Measurements from ENCODE around the gene EIF3CL.
"Not testable (repeated sequence)": the region's sequence is repeated elsewhere in the genome, so short reads cannot be mapped to it uniquely, and the experiment has no call there.

The EIF3CL gene

GRCh38 chr16:28403220-28404072 lies at the start of gene EIF3CL:
EIF3CL (minus strand) TSS chr16:28403841; CDS start chr16:28403618, 223 bp downstream.
- not testable (repeated sequence) for H3K4me1 ChIP-seq (ENCODE audit: control insufficient read depth, insufficient read depth, low read length); H3K4me3 ChIP-seq (ENCODE audit: low read length); H3K36me3 ChIP-seq (ENCODE audit: control insufficient read depth, insufficient read depth, low read length); H3K9me3 ChIP-seq (ENCODE audit: control insufficient read depth, low read length); H3K27me3 ChIP-seq (ENCODE audit: control insufficient read depth, insufficient read depth, low read length); H3K9ac ChIP-seq (ENCODE audit: low read length)

GRCh38 chr16:28447081-28447480 lies 43.4 kb upstream of the EIF3CL start:
- not testable (repeated sequence) for H3K36me3 ChIP-seq (ENCODE audit: control insufficient read depth, insufficient read depth, low read length); H3K4me3 ChIP-seq (ENCODE audit: low read length); H3K27me3 ChIP-seq (ENCODE audit: control insufficient read depth, insufficient read depth, low read length); H3K9me3 ChIP-seq (ENCODE audit: control insufficient read depth, low read length); H3K9ac ChIP-seq (ENCODE audit: low read length); H3K4me1 ChIP-seq (ENCODE audit: control insufficient read depth, insufficient read depth, low read length)

DNA sequence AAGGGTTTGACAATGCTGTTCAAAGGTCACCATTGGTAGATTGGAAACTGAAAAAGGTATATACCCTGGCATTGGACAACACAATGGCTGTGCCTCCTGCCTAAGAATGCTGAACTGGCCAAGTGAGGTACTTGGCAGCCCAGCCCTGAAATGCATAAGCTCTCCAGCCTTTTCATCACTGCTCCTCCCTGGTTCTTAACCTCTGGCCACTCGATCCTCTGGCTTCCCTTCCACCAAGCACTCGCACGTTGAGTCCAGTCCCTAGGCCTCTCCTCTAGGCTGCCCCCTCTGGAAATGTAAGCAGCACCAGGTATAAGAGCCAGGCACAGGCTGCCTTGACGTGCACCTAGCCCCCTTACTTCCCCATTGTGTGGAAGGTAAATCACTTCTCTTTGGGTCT lies 42.7 kb upstream of the EIF3CL start:
- H3K36me3 ChIP-seq (ENCODE audit: control insufficient read depth, insufficient read depth, low read length); H3K4me3 ChIP-seq (ENCODE audit: low read length); H3K4me1 ChIP-seq (ENCODE audit: control insufficient read depth, insufficient read depth, low read length); H3K27me3 ChIP-seq (ENCODE audit: control insufficient read depth, insufficient read depth, low read length); H3K9me3 ChIP-seq (ENCODE audit: control insufficient read depth, low read length); H3K9ac ChIP-seq (ENCODE audit: low read length): not testable (repeated sequence)

DNA sequence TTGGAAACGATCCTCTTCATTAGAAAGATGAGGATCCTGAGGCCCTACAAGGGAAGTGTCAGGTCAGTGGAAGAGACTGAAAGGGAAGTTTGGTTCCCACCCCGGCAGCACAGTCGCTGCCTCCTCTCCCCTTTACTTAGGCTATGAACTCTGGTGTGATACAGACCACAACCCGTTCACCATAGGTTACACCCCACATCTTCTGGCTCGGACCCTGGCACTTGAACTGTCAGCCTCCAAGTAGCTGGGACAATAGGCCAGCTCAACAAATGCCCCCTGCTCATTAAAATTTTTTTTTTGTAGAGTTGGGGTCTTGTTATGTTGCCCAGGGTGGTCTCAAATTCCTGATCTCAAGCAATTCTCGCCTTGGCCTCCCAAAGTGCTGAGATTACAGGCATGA lies 40.3 kb upstream of the EIF3CL start:
- H3K9ac ChIP-seq (ENCODE audit: low read length), result not testable (repeated sequence)

GRCh38 chr16:28438899-28439298 lies 35.3 kb upstream of the EIF3CL start:
- H3K4me1 ChIP-seq (ENCODE audit: control insufficient read depth, insufficient read depth, low read length); H3K36me3 ChIP-seq (ENCODE audit: control insufficient read depth, insufficient read depth, low read length); H3K9ac ChIP-seq (ENCODE audit: low read length); H3K9me3 ChIP-seq (ENCODE audit: control insufficient read depth, low read length); H3K4me3 ChIP-seq (ENCODE audit: low read length); H3K27me3 ChIP-seq (ENCODE audit: control insufficient read depth, insufficient read depth, low read length): not testable (repeated sequence)

More for the DNA sequence above, 40.3 kb upstream of the EIF3CL start:
- not testable (repeated sequence) for H3K4me3 ChIP-seq (ENCODE audit: low read length); H3K4me1 ChIP-seq (ENCODE audit: control insufficient read depth, insufficient read depth, low read length); H3K27me3 ChIP-seq (ENCODE audit: control insufficient read depth, insufficient read depth, low read length); H3K9me3 ChIP-seq (ENCODE audit: control insufficient read depth, low read length); H3K36me3 ChIP-seq (ENCODE audit: control insufficient read depth, insufficient read depth, low read length)

GRCh38 chr16:28435340-28435739 lies 31.7 kb upstream of the EIF3CL start:
- H3K27me3 ChIP-seq (ENCODE audit: control insufficient read depth, insufficient read depth, low read length); H3K9me3 ChIP-seq (ENCODE audit: control insufficient read depth, low read length); H3K9ac ChIP-seq (ENCODE audit: low read length); H3K36me3 ChIP-seq (ENCODE audit: control insufficient read depth, insufficient read depth, low read length); H3K4me1 ChIP-seq (ENCODE audit: control insufficient read depth, insufficient read depth, low read length); H3K4me3 ChIP-seq (ENCODE audit: low read length): not testable (repeated sequence)

- not testable (repeated sequence) for H3K27me3 ChIP-seq (ENCODE audit: control insufficient read depth, insufficient read depth, low read length); H3K9ac ChIP-seq (ENCODE audit: low read length); H3K4me1 ChIP-seq (ENCODE audit: control insufficient read depth, insufficient read depth, low read length); H3K9me3 ChIP-seq (ENCODE audit: control insufficient read depth, low read length); H3K4me3 ChIP-seq (ENCODE audit: low read length); H3K36me3 ChIP-seq (ENCODE audit: control insufficient read depth, insufficient read depth, low read length)
Measured at GRCh38 chr16:28426060-28426680, 22.5 kb upstream of the EIF3CL start.

- H3K9me3 ChIP-seq (ENCODE audit: control insufficient read depth, low read length); H3K27me3 ChIP-seq (ENCODE audit: control insufficient read depth, insufficient read depth, low read length); H3K9ac ChIP-seq (ENCODE audit: low read length): not testable (repeated sequence)
Measured at GRCh38 chr16:28421071-28421750, 17.6 kb upstream of the EIF3CL start.

GRCh38 chr16:28417033-28417432 lies 13.4 kb upstream of the EIF3CL start:
- H3K9me3 ChIP-seq (ENCODE audit: control insufficient read depth, low read length); H3K9ac ChIP-seq (ENCODE audit: low read length); H3K4me3 ChIP-seq (ENCODE audit: low read length); H3K27me3 ChIP-seq (ENCODE audit: control insufficient read depth, insufficient read depth, low read length); H3K4me1 ChIP-seq (ENCODE audit: control insufficient read depth, insufficient read depth, low read length); H3K36me3 ChIP-seq (ENCODE audit: control insufficient read depth, insufficient read depth, low read length): not testable (repeated sequence)

More at GRCh38 chr16:28421071-28421750, 17.6 kb upstream of the EIF3CL start:
- not testable (repeated sequence) for H3K4me3 ChIP-seq (ENCODE audit: low read length); H3K36me3 ChIP-seq (ENCODE audit: control insufficient read depth, insufficient read depth, low read length); H3K4me1 ChIP-seq (ENCODE audit: control insufficient read depth, insufficient read depth, low read length)

GRCh38 chr16:28414530-28414929 lies 10.9 kb upstream of the EIF3CL start:
- H3K36me3 ChIP-seq (ENCODE audit: control insufficient read depth, insufficient read depth, low read length); H3K4me1 ChIP-seq (ENCODE audit: control insufficient read depth, insufficient read depth, low read length); H3K27me3 ChIP-seq (ENCODE audit: control insufficient read depth, insufficient read depth, low read length); H3K9ac ChIP-seq (ENCODE audit: low read length); H3K4me3 ChIP-seq (ENCODE audit: low read length); H3K9me3 ChIP-seq (ENCODE audit: control insufficient read depth, low read length): not testable (repeated sequence)

DNA sequence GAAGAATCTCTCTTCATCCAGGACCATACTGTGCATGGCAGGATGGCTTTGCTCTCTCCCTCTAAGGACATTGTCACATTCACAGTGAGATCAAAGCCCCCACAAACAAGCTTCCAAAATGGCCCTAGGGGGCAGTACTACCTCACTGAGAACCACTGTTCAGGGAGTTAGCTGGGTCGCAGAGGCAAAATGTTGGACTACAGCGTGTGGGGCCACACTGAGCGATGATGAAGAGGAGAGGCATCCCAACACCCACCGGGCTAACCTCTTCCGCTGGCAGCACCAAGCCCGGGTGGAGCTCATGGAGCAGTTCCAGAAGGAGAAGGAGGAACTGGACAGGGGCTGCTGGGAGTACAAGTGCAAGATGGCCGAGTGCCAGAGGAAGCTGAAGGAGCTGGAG lies 9.9 kb upstream of the EIF3CL start:
- H3K4me1 ChIP-seq (ENCODE audit: control insufficient read depth, insufficient read depth, low read length); H3K36me3 ChIP-seq (ENCODE audit: control insufficient read depth, insufficient read depth, low read length); H3K4me3 ChIP-seq (ENCODE audit: low read length); H3K9ac ChIP-seq (ENCODE audit: low read length); H3K27me3 ChIP-seq (ENCODE audit: control insufficient read depth, insufficient read depth, low read length); H3K9me3 ChIP-seq (ENCODE audit: control insufficient read depth, low read length): not testable (repeated sequence)

DNA sequence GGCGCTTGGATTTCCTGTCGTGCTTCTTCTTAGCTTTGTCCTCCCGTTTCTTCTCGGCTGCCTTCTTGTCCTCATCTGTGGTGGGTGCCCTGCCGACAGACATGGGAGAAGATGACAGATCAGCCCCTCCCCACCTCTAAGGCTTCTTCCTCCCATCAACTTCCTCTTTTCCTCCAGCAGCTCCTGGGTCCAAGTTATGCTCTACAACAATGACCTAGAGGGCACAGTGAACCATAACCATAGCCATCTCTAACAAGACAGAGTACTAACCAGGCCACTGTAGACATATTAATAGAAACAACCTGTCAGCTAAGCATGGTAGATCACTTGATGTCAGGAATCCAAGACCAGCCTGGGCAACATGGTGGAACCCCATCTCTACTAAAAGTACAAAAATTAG lies 11.6 kb downstream of the EIF3CL start:
- not testable (repeated sequence) for H3K9me3 ChIP-seq (ENCODE audit: control insufficient read depth, low read length); H3K9ac ChIP-seq (ENCODE audit: low read length); H3K4me1 ChIP-seq (ENCODE audit: control insufficient read depth, insufficient read depth, low read length); H3K27me3 ChIP-seq (ENCODE audit: control insufficient read depth, insufficient read depth, low read length); H3K4me3 ChIP-seq (ENCODE audit: low read length); H3K36me3 ChIP-seq (ENCODE audit: control insufficient read depth, insufficient read depth, low read length)

Data from mucosa of stomach (tissue), 1 donor.